GM18868 (cell line): ENCODE measurements around the gene SLC13A5.
"Not testable (repeated sequence)": the region's sequence is repeated elsewhere in the genome, so short reads cannot be mapped to it uniquely, and the experiment has no call there.

ENCODE experiments used
- ATAC-seq: cut with Tn5 transposase; IDR thresholded peaks from one replicate; pipeline ENCODE4 v1.9.1; 2021; ENCODE audit warnings: mild to moderate bottlenecking, moderate library complexity; ENCODE audit not compliant: unreplicated experiment

Gene SLC13A5

DNA sequence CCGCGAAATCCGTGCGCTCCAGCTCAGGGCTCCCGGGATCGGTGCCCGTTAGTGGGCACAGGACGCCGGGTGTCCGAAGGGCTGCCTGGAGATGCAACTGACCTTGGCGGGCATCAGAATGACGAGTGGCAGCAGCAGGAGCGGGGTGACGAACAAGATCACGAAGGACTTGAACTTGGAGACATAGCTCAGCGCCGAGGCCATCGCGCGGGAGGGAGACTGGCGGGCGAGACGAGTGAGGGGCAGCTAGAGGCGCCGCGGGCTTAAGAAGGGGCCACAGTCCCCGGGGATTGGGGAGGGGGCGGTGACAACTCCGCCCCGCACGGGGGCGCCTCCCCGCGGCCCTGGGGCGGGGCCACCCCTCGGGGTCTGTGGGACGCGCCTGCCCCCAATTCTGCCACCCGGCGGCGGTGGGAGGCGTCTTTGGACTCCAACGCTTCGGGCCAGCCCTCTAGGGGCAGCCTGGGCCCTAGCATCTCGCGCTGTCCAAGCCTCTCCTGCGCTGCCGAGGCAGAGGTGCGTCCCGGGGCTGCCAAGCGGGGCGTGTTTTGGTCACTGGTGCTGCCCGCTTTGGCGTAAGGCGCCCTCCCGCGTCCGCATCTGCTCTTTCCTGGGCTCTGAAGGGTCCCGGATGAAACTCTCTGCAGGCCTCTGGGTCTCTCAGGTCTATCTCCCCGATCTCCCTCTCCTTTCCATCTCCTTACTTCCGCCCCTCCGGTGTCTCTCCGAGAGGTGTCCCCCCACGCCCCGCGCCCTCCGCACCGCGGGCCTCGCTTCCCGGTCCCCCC lies at the start of gene SLC13A5:
TSS of gene SLC13A5 (minus strand) at position 240 of the 788 bp plus-strand sequence. CDS start at position 204, 36 bp downstream.
- ATAC-seq: no peak

DNA sequence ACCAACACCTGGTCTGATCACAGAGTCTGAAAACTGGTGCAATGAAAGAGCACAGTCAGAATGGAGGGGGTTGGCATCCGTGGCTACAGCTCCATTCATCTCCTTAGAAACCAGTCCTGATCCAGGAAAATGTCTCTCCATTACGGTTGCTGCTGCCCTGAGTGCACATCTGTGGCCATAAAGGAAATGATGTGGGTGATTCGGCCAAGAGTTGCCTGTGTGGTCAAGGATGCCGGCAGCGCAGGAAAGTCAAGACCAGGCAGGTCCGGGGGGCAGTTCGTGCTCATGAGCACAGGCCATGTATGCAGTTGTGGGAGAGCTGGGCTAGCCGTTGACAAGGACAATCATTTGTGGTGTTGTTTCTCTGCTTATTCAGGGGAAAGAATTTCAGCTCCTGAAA lies 48.6 kb upstream of the SLC13A5 start:
- ATAC-seq: no peak

DNA sequence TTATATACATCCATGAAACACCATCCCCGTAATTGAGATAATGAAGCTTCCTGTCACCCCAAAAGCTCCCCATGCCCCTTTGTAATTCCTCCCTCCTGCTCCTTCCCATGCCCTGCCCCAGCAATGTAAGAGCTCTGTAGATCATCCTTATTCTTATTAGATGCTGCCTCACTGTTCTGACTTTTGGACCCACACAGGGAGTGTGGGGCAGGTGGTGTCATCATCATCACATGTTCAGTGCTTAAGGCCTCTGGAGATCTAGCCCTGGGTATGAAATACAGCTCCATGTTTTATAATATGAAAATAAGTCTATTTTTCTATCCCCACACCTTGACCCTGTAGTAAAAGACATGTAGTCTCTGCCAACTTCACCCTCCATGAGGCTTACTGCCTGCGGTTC lies 44.6 kb upstream of the SLC13A5 start:
- no peak for ATAC-seq

DNA sequence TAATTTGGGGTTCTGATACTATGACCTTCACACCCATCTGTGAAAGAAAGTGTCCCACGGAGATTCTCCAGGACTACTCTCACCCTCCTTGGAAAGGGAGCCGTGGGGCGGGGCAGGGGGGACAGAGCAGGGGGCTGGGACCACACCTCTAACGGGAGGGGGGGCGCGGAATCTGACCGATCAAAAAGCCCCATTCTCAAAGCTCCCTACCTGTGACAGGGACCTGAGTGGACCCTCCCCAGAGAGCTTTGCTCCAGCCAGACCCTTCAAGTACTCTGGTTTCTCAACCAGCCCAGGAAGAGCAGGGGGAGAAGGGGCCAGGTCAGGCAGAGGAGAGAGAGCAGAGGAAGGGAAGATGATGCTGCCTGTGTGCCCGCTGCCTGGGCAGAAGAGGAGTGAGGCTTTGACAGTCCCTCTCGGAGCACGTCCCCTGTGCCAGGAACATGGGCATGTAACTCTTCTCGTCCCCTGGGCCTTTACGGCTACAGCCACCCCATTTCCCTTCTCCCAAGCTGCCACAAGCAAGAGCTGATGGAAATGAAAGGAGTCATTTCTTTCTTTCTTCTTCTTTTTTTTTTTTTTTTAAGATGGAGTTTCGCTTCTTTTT lies 43.4 kb upstream of the SLC13A5 start:
- ATAC-seq: no peak

DNA sequence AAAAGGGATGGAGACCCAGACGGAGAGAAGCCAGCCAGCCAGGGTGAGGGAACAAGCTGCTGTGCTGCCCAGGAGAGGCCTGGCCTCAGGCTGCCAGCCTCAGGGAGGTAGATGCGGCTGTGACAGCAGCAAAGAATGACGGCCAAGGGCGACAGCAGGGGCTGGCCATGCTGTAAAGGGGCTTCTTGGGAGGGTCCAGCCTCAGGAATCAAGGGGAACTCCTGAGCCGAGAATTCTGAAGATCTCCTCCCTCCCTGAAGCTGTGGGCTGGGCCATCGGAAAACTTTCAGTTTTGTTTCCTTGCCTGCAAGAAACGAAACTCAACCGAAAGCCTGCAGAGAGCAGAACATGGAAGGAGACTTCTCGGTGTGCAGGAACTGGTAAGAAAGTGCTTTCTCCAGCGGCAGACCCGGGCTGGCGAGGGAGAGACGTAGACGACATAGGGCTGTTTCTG lies 42.6 kb upstream of the SLC13A5 start, which contains the start of gene XAF1:
TSS of gene XAF1 (plus strand) at position 316 of the 454 bp plus-strand sequence. CDS start at position 349, 33 bp downstream.
- ATAC-seq: no peak

DNA sequence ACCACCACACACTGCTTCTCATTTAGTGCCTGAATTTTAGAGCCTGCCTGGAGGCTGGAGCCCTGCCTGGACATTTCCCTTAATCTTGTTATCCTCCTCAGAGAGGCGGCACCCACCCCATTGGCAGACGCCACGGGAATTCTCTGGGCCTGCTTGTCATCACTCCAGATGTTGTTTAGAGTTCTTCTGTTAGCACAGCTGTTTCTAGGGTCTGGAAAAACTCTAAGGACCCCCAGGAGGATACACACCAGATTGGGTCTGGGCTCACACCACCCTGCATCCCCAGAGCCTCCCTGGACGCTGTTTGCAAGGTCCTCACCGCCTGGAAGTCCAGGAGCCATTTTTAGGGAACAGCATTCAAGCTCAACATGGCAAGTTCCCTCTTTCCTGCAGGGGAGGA lies 42.1 kb upstream of the SLC13A5 start:
- no peak for ATAC-seq

DNA sequence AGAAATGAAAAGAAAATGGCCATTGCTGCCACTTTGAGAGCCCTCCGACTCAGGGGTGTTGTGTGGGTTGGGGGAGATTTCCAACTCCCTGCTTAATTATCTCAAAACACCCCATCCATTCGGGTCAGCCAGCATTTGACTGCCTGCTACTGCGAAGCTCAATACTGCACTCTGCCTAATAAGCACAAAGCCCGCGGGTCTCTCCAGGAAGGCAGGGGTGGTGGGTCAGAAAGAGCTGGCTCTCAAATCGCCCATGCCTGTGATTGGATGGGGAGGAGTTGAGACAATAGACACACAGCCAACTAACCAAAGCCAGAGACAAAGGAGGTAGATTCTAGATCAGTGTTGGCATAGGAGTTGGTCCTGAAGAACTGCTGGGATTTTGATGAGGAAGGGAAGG lies 40.4 kb upstream of the SLC13A5 start:
- no peak for ATAC-seq

DNA sequence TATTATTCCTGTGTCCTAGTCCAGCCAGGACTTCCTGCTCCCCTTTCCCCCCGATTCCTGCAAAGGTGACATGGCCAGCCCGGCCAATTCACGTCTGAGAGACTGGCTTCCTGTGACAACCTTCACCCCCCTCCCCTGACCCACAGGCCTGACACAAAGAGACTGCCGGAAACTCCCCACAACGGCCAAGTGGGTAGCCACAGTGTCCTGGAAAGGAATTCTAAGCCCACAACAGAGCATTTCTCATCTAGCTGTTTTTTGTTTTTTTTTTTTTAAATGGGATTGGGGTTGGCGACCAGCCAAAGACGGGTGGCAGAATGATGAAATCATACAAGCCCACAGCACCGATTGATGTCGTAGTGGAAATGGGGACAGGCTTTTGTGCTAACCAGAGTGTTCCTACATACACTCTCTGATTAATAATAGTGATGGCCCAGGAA lies 39.9 kb upstream of the SLC13A5 start:
- ATAC-seq: no peak

DNA sequence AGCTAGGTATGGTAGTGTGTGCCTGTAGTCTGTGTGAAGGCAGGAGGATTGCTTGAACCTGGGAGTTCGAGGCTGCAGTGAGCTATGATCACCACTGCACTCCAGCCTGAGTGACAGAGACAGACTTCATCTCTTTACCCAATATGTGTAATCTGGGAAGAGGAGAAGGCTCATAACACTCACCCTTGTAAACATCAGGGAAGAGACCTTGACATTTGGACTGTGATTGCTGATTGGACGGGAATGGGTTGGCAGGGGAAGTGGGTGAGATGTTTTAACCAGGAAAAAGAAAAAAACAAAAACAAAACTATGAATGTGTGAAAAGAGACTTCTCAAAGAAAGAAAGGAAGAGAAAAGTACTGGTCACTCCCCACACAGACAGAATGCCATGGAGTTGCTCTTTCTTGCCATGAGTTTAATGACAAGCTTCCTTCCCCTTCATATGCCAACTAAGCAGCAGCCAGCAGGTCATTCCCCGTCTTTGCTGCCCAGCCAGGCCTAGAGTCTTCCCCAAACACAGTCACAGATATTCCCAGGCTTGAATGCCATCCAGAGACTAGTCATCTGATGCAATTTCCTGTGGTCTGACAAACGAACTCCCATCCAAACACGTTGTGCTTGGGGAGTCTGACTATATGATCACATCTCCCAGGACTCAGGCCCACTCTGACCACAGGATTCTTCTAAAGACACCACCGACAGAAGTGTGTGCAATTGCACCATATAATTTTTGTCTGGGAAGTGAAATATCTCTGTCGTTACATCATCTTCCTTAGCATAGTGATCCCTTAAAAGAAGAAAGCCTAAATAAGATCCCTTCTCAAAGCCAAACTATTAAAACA lies 39.1 kb upstream of the SLC13A5 start:
- no peak for ATAC-seq

DNA sequence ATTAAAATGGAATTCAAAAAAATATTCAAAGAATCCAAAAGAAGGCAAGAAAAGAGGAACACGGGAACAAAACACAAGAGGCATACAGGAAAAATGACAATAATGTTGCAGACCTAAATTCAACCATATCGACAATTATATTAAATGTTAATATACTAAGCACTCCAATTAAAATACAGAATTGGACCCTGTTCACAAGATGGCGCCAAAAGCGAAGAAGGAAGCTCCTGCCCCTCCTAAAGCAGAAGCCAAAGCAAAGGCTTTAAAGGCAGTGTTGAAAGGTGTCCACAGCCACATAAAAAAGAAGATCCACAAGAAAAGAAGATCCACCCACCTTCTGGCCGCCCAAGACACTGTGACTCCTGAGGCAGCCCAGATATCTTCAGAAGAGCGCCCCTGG lies 36.4 kb upstream of the SLC13A5 start:
- no peak for ATAC-seq

DNA sequence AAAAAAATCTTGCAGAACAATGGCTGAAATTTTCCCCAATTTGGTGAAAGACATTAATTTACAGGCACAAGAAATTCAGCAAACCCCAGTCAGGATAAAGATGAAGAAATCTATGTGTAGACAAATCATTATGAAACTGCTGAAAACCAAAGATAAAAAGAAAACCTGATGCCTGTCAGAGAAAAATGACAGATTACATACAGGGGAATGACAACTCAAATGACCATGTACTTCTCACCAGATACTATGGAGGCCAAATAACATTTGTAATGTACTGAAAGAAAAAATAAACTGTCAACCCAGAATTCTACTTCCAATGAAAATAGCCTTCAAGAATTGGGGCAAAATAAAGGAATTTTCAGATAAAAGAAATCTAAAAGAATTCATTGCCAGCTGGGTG lies 35.4 kb upstream of the SLC13A5 start:
- no peak for ATAC-seq

DNA sequence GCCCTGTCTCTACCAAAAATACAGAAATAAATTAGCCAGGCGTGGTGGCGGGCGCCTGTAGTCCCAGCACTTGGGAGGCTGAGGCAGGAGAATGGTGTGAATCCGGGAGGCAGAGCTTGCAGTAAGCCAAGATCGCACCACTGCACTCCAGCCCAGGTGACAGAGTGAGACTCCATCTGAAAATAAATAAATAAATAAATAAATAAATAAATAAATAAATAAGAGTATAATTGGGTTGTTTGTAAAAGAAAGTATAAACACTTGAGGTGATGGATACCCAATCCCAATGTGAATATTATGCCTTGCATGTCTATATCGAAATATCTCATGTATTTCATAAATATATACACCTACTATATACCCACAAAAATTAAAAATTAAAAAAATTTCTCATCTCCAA lies 33.5 kb upstream of the SLC13A5 start:
- ATAC-seq: not testable (repeated sequence)

DNA sequence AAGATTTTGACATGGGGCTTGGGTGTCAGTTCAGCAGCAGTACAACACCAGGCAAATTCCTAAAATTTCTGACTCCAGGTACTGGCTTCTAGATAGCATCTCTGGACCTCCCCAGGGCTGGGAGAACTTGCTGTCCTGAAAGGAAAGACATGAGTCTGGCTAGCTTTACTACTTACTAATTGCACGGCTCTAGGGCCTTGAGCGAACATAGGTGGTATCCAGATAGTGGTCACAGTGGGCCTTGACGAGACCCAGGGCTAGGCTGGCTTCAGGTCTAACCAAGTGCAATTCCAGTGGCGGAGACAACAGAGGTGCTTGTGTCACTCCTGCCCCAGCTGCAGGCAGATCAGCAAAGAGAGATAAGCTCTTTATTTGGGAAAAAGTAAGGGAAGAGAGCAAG lies 16.4 kb upstream of the SLC13A5 start:
- no peak for ATAC-seq

DNA sequence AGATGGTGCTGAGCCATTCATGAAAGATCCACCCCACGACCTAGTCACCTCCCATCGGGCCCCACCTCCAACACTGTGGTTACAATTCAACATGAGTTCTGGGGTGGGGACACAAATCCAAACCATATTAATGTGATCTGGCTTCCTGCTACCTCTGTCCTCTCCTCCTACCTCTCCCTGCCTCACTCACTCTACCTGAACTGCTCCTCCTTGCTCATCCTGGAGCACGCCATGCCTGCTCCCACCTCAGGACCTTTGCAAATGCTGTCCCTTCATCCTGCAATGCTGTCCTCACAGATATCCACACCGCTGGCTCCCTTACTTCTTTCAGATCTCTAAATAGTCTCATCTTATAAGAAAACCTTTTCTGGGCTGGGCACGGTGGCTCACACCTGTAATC lies 10.8 kb upstream of the SLC13A5 start:
- ATAC-seq: no peak

DNA sequence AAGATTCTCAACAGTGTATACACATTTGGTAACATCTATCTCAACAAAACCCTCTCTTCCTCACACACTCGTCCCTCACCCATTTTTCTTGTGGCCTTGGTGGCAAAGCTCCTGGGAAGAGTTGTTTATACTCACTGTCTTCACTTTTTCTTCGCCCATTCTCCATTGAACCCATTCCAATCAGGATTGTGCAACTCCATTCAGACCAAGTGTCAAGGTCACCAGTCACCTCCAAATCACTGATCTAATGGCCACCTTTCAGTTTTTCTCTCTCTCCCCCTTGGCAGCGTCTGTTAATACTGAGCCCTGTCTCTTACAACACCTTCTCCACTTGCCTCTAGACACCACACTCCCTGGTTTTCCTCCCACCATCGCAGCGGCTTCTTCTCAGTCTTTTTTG lies 8.6 kb upstream of the SLC13A5 start:
- no peak for ATAC-seq

DNA sequence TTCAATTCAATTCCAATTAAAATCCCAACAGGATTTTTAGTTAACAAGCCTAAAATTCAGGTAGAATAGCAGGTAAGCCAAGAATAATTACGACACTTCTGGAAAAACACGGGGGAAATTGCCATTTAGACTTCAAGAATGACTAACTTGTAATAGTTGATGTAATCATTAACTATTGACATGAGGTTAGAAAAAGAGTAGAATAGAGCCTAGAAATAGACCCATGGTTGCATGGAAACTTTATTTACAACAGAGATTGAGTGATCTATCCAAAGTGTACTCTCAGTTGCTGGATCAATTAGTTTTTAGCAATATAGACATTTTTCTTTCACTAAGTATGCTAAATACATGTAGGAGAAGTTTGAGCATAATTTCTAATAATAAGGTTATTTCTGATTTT lies 3.6 kb upstream of the SLC13A5 start:
- no peak for ATAC-seq

DNA sequence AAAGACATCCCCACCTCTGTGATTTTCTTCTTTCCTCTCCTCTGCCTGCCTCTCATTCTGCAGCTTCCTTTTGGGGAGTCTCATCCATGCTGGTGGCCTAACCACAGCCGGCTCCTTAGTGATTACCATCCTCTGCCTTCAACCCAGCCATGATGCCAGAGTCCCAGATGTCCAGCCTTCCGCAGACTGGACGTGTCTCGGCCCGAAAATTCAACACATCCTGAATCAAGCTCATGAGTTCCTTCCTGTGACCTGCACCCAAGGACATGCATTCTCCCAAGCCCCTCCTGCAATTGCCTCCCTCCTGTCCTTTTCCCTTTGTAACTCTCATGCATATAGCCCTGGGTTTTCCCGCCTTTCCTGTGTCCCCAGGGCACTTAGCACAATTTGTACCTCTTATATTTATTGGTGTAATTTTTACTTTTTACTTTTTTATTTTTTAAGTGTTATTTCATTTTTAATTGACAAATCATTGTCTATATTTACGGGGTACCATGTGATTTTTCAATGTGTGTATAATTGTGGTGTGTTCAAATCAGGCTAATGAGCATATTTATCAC lies 1.2 kb upstream of the SLC13A5 start:
- ATAC-seq: no peak

DNA sequence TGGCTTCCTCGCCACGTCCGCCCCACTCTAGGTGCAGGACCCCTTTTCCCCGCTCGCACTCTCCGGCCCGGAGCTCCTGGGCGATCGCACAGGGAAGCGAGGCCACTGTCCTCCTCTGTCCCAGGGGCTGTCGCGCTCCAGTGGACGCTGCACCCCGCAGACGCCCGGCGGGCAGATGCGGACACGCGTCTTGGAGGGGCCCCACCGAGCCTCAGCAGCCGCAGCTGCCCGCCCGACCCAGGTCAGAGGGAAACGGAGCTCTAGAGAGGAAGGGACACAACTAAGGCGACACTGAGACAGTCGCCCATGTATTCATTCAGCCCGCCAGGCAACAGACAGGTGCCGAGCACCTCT lies 726 bp upstream of the SLC13A5 start:
- no peak for ATAC-seq

DNA sequence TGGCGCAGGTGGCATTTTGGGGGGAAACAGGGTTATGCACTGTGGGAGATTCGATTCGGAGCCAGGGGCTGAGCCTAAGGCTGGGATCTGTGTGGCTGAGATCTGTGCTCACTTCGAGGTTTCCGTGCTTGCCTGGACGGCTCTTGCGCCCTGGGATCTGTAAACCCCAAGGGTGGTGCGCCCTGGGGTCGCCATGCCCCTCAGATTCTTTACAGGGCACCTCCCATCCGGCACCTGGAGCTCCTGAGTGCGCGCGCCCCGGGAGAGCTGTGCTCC lies 377 bp downstream of the SLC13A5 start:
- ATAC-seq: no peak

DNA sequence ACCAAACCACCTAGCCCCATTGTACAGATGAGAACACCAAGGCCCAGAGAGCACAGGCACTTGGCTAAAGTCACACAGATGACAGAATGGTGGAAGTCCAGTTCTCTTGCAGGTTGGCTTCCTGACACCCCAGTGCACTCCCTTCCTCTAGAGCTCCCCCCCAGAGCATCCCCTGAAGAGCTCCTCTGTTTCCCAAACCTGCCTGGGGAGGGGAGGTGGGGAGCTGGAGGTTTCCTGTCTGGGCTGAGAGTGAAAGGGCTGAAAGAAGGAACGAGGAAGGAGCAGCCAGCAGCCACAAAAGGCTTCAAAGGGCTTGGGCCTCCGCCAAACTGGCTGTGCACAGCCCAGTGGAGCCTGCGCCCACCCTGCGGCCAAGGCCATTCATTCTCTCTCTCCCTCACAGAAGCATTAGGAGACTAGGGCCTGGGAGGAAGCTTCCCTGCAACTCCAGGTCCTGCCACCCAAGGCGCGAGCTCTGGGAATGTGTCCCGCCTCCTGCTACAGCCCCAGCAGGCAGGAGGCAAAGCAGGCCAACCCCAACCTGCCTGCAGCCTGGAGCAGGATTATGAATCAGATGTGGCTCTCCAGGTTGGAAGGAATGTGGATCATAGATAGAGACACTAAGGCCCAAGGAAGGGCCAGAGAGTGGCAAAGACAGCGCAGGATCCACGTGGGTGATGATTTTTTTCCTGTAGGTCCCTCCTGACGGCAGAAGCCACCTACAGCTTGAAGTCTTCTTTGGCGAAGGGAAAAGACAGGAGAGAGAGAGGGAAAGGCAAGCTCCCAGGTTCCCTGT lies 913 bp downstream of the SLC13A5 start:
- ATAC-seq: no peak

DNA sequence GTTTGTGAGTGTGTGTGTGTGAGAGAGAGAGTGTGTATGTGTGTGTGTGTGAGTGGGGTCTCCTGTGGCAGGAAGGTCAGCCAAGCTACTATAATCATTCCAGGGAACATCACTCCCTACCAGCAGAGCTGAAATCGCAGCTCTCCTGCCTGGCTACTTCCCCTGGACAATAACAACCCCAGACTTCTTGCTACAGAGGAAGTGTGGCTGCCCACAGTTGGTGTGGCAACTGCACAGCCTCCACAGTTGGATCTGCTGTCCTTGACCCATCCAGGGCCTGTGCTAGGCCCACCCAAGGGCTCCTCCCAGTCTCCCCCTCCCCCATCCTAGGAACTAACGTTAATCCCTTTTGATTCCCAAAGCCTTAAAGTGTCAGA lies 1.5 kb downstream of the SLC13A5 start:
- ATAC-seq: no peak
